SW 1271 (cell line): ENCODE data around the gene CPVL.
A peak's percentile ranks its signal among the peaks of the same experiment; 100 is the strongest.

Experiments
- DNase-seq, 2 experiments: peaks; one replicate each; lab custom pipeline; 2025; lab: John Stamatoyannopoulos, UW

Gene CPVL

DNA sequence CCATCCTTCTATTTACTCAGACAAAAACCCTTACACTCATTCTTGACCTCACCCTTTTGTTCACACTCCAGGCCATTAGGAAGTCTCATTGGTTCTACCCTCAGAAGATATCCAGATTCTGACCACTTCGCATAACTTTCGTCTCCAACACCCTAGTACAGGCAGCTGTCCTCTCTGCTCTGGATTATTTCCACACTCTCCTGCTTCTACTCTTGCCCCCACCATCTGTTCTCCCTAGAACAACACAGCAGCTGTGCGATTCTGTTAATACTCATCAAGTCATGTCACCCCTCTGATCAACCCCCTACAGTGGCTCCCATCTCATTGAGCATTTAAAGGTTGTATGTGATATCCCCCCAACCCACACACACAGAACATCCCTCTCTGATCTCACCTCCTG is 172.7 kb downstream of the CPVL start:
- no peak for DNase-seq

DNA sequence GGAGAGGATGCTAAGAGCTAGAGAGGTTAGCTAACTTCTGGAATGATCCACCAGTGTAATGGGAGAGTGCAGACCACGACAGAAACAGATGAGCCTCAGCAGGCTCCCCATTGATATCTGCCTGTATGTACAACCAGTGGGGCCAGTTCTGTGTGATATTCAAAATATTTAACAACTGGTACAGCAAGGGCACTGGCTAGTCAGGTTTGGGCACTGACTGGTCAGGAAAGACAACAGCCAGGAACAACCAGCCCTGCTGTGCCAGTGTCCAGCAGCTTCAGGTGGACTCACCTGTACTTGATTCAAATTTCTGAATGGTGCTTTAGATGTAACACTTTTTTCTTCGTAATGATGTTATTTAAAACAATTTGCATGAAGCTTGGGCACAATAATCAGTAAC is 182.3 kb downstream of the CPVL start:
- DNase-seq = no peak

DNA sequence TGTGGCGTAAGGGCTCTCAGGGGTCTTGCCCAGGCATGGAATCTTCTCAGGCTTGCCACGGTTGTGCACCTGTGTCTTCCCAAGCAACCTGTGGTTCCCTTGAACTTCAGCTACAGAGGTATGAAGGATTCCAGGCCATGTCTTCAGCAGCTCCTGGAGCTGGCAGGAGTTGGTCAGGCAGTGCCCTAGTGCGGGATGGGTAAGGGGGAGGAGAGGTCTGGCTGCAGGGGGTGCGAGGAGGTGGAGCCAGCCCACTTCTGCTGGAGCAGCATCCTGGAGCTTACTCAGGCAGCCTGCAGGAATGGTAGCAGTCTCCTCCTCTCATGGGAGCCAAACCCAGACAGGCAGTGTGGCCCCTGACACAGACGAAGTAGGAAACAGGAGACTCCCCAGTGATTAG is 184.4 kb downstream of the CPVL start:
- no peak for DNase-seq

DNA sequence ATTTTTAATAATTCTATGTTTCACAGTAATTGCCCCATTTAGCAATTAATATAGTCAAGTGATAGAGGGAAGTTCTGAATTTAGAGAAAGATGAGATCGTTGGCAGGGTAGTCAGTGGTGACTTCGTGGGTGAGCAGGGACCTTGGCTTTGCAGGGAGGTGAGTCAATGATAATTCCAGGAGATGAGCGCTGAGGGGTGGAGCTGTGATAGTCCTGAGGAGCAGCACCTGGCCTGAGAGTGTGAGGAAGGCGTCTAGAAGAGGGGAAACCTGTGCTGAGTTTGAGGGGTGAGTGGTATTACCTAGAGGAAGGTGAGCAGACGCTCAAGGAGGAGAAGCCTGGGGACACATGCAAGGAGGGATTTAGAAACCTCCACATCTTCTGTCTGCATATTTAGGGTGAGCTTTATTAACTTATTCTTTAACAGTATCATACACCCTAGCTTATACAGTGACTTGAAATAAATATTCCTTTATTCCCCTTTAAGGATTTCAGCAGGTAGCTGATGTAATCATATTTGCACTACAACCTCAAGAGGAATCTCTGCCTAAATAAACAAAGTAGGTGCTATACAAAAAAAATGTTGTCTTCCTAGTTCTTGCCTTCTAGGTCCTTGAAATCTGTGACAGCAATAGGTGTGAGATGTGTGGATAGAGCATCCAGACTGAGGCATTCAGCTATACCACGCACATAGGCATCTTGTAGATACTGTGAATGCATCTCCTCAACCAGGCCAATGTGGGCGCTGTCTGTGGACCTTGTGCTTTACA is 186.1 kb downstream of the CPVL start:
- no peak for DNase-seq

DNA sequence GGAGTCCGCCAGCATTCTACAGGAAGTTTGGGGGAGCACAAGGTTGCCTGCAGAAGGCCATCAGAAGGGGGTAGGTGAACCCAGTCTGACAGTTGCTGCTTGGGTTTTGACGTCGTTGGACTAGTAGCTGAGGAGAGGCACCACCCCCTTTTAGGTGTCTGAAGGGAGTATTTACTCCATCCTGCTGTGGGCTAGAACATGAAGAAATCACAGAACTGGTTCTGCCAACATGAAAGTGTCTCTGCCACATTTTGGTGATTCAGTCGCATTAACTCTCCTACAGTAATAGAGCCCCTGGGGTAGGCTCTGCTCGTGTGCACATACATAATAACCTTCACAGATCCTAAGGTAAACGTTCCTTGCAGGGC is 187.4 kb downstream of the CPVL start:
- no peak for DNase-seq

DNA sequence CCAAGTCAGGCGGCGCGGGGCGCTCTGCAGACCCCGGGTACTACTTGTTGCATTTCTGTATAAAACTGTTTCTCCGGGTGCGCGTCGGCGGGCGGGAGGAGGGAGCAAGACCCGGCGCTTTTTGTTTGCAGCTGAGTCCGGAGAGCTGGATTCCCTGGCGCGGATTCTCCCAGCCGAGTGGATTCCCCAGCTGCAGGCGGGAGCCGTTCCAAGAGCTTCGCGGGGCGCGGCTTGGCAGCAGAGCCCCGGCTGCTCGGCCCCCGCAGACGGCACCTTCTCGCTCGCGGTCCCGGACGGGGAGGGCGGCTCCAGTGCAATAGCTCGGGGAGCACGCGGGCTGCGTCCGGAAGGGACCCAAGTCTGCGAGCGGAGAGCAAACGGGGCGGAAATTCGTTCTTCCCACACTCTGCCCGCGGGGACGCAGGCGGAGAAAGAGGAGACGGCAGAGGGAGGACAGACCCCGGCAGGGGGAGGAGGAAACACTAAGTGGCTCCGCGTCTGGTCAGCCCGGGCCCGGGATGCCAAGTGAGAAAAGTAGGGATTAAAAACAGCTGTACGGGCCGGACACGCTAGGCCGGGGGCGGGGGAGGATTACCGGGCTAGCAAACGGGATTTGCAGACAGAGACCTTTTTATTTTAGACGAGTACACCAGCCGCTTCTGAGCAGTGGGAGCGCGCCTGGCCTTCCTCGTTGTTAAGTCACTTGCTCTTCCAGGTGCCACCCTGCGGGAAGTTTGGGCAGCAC is 187.9 kb downstream of the CPVL start, which contains the start of gene TRIL:
Gene TRIL (minus strand): TSS at position 96 of the 745 bp plus-strand sequence. CDS start 284 bp downstream, outside the sequence.
- no peak for DNase-seq

DNA sequence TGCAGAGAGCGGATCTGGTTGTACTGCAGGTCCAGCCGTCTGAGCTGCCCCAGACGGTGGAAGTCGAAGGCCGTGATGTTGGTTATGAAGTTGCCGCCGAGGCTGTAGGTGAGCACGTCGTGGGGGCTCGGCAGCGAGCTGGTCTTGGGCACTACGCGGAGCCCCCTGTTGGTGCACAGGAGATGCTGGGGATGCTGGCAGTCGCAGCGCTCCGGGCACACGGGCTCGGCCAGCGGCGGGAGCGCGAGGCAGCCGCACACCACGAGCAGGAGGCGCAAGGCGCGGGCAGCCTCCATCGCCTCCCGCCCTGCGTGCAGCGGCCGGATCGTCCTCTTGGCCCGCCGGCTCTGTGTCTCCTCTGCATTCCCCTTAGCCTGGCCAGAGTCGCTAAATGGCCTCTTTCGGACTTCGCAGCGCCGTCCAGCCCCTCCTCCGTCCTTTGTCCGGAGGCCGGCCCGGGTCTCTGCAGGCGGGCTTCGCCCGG is 188.5 kb downstream of the CPVL start:
- DNase-seq = no peak

DNA sequence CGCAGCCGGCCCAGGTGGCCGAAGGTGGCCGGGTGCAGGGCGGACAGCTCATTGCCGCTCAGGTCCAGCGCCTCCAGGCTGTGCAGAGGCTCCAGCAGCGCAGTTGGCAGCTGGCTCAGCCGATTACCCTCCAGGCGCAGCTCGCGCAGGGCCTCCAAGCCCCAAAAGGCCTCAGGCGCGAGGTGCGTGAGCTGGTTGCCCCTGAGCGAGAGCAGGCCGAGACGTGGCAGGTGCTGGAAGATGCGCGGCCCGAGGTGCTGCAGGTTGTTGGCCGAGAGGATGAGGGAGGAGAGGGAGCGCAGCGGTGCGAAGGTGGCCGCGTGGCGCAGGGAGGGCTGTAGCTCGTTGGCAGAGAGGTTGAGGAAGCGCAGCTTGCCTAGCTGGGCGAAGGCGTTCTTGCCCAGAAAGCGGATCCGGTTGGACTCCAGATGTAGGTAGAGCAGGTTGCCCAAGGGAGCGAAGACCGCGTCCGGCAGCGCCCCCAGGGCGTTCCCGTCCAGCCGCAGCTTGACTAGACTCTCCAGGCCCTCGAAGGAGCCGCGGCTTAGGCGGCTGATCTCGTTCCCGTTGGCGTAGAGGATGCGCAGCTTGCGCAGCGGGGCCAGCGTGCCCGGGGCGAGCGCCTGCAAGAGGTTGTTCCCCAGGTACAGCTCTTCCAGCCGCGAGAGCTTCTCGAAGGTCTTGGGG is 189.1 kb downstream of the CPVL start:
- DNase-seq = no peak

DNA sequence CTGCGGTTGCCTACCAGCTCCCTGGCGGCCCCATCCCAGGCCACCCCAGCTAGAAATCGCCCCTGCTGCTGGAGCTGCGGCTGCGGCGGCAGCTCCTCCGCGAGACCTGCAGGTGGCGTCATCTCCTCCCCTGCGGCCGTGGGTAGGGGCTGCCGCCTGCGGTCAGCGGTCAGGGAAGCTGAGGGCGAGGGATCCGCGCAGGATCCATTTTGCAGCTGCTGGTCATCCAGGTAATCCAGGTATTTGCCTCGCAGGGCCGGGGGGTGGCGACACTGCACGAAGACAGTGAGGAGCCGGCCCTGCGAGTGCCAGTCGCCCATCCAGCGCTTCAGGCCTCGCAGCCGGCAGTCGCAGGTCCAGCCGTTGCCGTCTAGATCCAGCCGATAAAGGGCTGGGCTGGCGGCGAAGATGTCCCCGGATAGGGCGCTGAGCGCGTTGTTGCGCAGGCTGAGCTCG is 189.7 kb downstream of the CPVL start:
- peak in 1 of 2 experiments; percentile 15 for DNase-seq

DNA sequence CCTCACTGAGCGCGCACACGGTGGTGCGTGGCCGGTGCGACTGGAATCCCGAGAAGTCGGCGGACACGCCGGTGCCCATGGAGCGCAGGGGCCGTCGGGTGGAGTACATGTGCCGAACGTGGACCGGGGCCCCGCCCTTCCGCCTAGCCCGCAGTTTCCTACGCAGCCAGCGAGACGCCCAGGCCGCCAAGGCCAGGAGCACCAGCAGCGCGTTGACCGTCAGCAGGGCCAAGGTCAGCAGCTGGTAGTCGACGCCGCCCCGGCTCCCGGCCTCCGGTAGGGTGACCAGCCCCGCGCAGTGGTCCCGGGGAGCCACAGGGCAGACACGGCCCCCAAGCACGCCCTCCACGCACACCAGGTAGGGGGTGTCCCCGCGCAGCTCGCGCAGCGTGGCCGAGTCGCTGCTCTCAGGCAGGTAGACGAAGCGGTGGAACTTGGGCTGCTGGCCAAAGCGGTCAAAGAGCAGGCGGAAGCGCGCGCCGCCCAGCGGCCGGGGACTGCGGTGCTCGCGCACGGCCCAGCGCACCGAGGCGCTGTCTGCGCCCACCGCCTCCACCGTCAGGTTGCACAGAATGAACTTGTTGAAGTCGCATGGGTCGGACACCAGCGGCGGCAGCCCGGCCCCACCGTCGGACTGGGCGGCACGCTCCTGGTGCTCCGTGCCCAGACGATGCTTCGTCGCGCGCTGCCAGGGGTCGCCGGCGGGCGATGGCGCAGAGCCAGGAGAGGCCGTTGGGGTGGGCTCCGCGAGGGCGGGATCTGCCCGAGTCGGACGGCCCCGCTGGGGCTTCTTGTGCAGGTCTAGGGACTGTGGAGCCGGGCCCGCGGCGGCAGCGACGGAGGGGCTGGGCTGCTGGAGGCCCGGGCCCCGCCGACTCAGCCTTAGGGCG is 190.4 kb downstream of the CPVL start:
- no peak for DNase-seq

DNA sequence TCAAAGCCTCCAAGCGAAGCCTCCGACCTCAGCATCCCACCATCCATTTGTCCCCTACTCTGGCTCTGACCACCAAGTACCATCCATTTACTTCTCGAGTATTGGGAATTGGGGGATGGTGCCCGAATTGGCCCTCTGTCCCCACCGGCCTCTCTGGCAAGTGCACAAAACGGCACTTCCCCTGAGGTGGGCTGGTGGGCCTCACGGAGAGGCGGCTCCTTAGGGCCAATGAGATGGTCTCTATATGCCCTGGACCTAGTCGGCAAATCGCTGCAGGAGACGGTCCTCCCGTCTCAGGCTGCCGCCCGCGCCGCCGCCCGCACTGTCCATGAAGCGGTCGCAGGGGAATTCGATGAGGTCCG is 191.0 kb downstream of the CPVL start:
- no peak for DNase-seq

DNA sequence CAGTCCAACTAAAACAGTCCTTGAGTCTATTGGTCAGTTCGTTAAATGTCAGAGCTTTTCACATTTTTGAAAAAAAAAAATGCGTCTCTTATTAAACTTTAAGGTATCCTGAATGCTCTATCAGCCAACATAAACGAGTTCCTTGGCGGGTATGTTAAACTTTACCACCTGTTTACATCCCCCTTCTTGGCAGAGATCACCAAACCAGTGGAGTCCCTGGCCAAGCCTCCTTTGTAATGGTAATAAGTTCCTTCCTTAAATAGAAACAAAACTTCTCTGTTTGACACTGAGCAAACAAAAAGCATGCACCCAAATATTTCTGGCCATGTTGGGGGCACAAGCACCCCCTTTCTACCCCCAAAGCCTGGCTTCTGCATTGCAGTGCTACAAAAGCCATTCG is 191.4 kb downstream of the CPVL start:
- DNase-seq = no peak

DNA sequence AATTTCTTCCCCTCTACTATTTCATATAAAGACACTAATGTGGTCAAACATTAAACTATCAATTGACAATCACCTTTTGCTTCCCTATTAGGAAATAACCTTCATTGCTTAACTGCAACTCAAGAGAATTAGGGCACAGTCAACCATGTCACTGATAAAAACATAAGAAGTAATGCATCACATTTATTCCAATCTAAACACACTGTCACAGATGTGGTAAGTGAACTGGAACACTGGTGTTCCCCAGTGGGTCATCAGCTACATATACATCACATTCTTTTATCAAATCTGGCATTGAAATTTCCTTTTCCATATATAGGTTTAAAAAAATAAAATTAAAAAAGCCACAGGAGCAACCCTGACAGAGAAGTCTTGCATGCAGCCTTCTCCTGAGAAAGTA is 191.9 kb downstream of the CPVL start:
- no peak for DNase-seq

DNA sequence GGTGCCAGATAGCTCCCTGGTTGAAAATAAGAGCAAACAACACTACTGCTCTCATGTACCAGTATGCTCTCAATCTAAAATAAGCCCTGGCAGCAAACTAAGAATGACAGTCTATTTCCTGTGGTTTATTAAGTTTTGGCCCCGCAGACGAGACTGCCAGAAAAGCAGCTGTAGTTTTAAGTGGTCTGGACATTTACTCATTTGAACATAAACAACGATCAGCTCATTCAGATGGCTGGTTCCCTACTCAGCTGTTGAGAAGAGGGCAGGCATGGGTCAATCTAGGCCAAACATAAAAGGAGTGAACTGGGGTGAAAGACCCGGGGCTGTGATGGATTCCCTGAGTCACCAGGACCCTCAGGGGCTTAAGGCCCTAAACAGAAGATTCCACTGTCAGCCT is 192.7 kb downstream of the CPVL start:
- no peak for DNase-seq
